ES-I3 (cell line): ENCODE results near the gene HGFAC.
"Not testable (repeated sequence)": the region's sequence is repeated elsewhere in the genome, so short reads cannot be mapped to it uniquely, and the experiment has no call there.

Experiments
- H3K36me3 ChIP-seq: 2 replicates; pipeline ENCODE4 v1.6.1; 2013; ENCODE audit warnings: mild to moderate bottlenecking, low read length, control low read depth, moderate library complexity; ENCODE audit not compliant: insufficient read depth
- H3K4me1 ChIP-seq: 2 replicates; pipeline ENCODE4 v1.6.1; 2013; ENCODE audit warnings: mild to moderate bottlenecking, control low read depth, low read length; ENCODE audit not compliant: insufficient read depth
- H3K9ac ChIP-seq: 2 replicates; pipeline ENCODE4 v1.6.1; 2013; ENCODE audit warnings: low read depth, mild to moderate bottlenecking, low read length, moderate library complexity
- H3K9me3 ChIP-seq: 2 replicates; pipeline ENCODE4 v1.6.1; 2013; ENCODE audit warnings: mild to moderate bottlenecking, low read length, moderate library complexity; ENCODE audit not compliant: control insufficient read depth, insufficient read depth

Gene HGFAC

GRCh38 chr4:3447431-3448395 is 5.9 kb downstream of the HGFAC start:
- Histone ChIP-seq H3K9me3 (no peaks in the 10 kb centered on the region), H3K4me1 (no peaks in the 10 kb centered on the region), H3K9ac (no peak overlapping the region), H3K36me3 (no peaks in the 10 kb centered on the region)

GRCh38 chr4:3449047-3449573 is 7.3 kb downstream of the HGFAC start:
- no peaks in the 10 kb centered on the region for H3K4me1 ChIP-seq
- H3K9me3 ChIP-seq, result no peaks in the 10 kb centered on the region
- H3K9ac ChIP-seq, result no peak overlapping the region
- H3K36me3 ChIP-seq, result no peaks in the 10 kb centered on the region

- no peak overlapping the region for H3K9ac ChIP-seq
- no peaks in the 10 kb centered on the region for H3K9me3 ChIP-seq
These were observed 8.1 kb downstream of the HGFAC start for GRCh38 chr4:3449574-3450534.

GRCh38 chr4:3450643-3451042 is 8.9 kb downstream of the HGFAC start:
- H3K36me3 ChIP-seq, result no peaks in the 10 kb centered on the region
- H3K4me1 ChIP-seq, result no peaks in the 10 kb centered on the region
- H3K9me3 ChIP-seq, result no peaks in the 10 kb centered on the region
- no peak overlapping the region for H3K9ac ChIP-seq

More at GRCh38 chr4:3449574-3450534, 8.1 kb downstream of the HGFAC start:
- Histone ChIP-seq H3K4me1 (no peaks in the 10 kb centered on the region), H3K36me3 (no peaks in the 10 kb centered on the region)

GRCh38 chr4:3451956-3452355 is 10.2 kb downstream of the HGFAC start:
- Histone ChIP-seq H3K9ac (no peak overlapping the region), H3K36me3 (no peaks in the 10 kb centered on the region), H3K4me1 (no peaks in the 10 kb centered on the region), H3K9me3 (no peaks in the 10 kb centered on the region)

GRCh38 chr4:3452376-3452775 is 10.6 kb downstream of the HGFAC start:
- Histone ChIP-seq H3K9me3 (no peaks in the 10 kb centered on the region), H3K9ac (no peak overlapping the region)

GRCh38 chr4:3455596-3455995 is 13.8 kb downstream of the HGFAC start:
- H3K9ac ChIP-seq, H3K36me3 ChIP-seq, H3K9me3 ChIP-seq, H3K4me1 ChIP-seq: not testable (repeated sequence)

More at GRCh38 chr4:3452376-3452775, 10.6 kb downstream of the HGFAC start:
- no peaks in the 10 kb centered on the region for H3K4me1 ChIP-seq
- no peaks in the 10 kb centered on the region for H3K36me3 ChIP-seq

GRCh38 chr4:3458371-3458770 is 16.6 kb downstream of the HGFAC start:
- Histone ChIP-seq H3K4me1 (no peaks in the 10 kb centered on the region), H3K36me3 (no peaks in the 10 kb centered on the region), H3K9me3 (no peaks in the 10 kb centered on the region), H3K9ac (no peak overlapping the region)

- not testable (repeated sequence) for H3K9me3 ChIP-seq, H3K36me3 ChIP-seq, H3K4me1 ChIP-seq, H3K9ac ChIP-seq
These were observed 17.4 kb downstream of the HGFAC start for GRCh38 chr4:3459156-3459555.

- H3K36me3 ChIP-seq, result no peaks in the 10 kb centered on the region
- H3K9ac ChIP-seq, result no peak overlapping the region
- no peaks in the 10 kb centered on the region for H3K9me3 ChIP-seq
- H3K4me1 ChIP-seq, result no peaks in the 10 kb centered on the region
These were observed 19.2 kb downstream of the HGFAC start for GRCh38 chr4:3460926-3461325.

- Histone ChIP-seq H3K9ac (no peak overlapping the region), H3K9me3 (no peaks in the 10 kb centered on the region), H3K36me3 (no peaks in the 10 kb centered on the region), H3K4me1 (no peaks in the 10 kb centered on the region)
These were observed 19.9 kb downstream of the HGFAC start for GRCh38 chr4:3461515-3462291.

- Histone ChIP-seq H3K9me3 (no peaks in the 10 kb centered on the region), H3K4me1 (no peaks in the 10 kb centered on the region), H3K9ac (no peak overlapping the region), H3K36me3 (no peaks in the 10 kb centered on the region)
These were observed 20.6 kb downstream of the HGFAC start for GRCh38 chr4:3462321-3462789.

GRCh38 chr4:3462790-3463415 is 21.1 kb downstream of the HGFAC start, which contains the start of gene DOK7:
Gene DOK7 (plus strand): TSS chr4:3463306. CDS start chr4:3463376, 70 bp downstream.
- no peak within 1 kb of the TSS for H3K9ac ChIP-seq
- no peaks in the 10 kb centered on the region for H3K9me3 ChIP-seq
- no peaks in the 10 kb centered on the region for H3K4me1 ChIP-seq
- no peaks in the 10 kb centered on the region for H3K36me3 ChIP-seq
